Neutrophil (primary cell): ENCODE results near the gene RAB4A.
"Not testable (repeated sequence)": the region's sequence is repeated elsewhere in the genome, so short reads cannot be mapped to it uniquely, and the experiment has no call there.

Source experiments
- H3K27ac ChIP-seq: fragments of 200-600 bp; sonication (generic); 2 replicates; pipeline ENCODE4 v1.5.1; 2016; ENCODE audit warnings: mild to moderate bottlenecking, moderate library complexity
- H3K27me3 ChIP-seq: fragments of 200-600 bp; sonication (generic); 2 replicates; pipeline ENCODE4 v1.6.0; 2016; ENCODE audit warnings: mild to moderate bottlenecking
- H3K36me3 ChIP-seq: fragments of 200-600 bp; sonication (generic); 2 replicates; pipeline ENCODE4 v1.5.1; 2017
- H3K4me1 ChIP-seq, 2 experiments: fragments of 200-600 bp in 1 of 2; sonication (generic) in 1 of 2; 1 replicate in 1 of 2; 2 replicates in 1 of 2; pipeline versions ENCODE4 v1.5.1 to v1.6.1; 2013 to 2016; ENCODE audit warnings: low read depth in 1 of 2, low read length in 1 of 2, mild to moderate bottlenecking in 1 of 2, moderate library complexity in 1 of 2; ENCODE audit not compliant: control insufficient read depth in 1 of 2, insufficient read depth in 1 of 2
- H3K4me3 ChIP-seq, 2 experiments: fragments of 200-600 bp in 1 of 2; sonication (generic) in 1 of 2; 1 replicate in 1 of 2; 2 replicates in 1 of 2; pipeline ENCODE4 v1.5.1; 2013 to 2016; ENCODE audit warnings: low read depth in 1 of 2, low read length in 1 of 2, mild to moderate bottlenecking in 1 of 2, moderate library complexity in 1 of 2
- H3K9me3 ChIP-seq: fragments of 200-600 bp; sonication (generic); 2 replicates; pipeline ENCODE4 v1.5.1; 2016
- TF ChIP-seq, protein P1 (sequence below): fragments of 200-600 bp; sonication (generic); IDR thresholded peaks from 2 replicates; pipeline ENCODE4 v1.5.1; 2016; ENCODE audit warnings: antibody characterized with exemption

Gene RAB4A

DNA sequence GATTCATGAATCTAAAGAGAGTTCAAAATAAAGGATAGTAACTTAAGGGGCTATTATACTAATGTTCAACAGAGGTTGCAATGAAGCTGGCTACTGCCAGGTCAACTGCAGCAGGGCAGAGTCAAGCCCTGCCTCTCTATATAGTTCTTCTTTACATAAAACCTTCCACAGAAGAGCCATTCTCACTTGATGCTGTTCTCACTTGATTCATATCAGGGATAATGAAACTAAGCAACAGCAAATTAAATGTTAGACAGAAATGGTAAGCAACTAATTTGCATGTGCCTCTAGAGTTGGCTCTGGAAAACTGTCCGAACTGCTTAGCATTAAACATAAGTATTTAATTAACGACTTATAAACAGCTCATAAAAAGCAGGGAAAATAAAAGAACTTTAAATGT lies 54.5 kb downstream of the RAB4A start:
- no peaks in the 10 kb centered on the region for H3K9me3 ChIP-seq
- TF ChIP-seq, protein P1, sequence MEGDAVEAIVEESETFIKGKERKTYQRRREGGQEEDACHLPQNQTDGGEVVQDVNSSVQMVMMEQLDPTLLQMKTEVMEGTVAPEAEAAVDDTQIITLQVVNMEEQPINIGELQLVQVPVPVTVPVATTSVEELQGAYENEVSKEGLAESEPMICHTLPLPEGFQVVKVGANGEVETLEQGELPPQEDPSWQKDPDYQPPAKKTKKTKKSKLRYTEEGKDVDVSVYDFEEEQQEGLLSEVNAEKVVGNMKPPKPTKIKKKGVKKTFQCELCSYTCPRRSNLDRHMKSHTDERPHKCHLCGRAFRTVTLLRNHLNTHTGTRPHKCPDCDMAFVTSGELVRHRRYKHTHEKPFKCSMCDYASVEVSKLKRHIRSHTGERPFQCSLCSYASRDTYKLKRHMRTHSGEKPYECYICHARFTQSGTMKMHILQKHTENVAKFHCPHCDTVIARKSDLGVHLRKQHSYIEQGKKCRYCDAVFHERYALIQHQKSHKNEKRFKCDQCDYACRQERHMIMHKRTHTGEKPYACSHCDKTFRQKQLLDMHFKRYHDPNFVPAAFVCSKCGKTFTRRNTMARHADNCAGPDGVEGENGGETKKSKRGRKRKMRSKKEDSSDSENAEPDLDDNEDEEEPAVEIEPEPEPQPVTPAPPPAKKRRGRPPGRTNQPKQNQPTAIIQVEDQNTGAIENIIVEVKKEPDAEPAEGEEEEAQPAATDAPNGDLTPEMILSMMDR = no peak
- H3K4me1 ChIP-seq = no peaks in the 10 kb centered on the region
- H3K27ac ChIP-seq = no peak overlapping the region
- H3K4me3 ChIP-seq = no peak overlapping the region
- H3K36me3 ChIP-seq = peaks cover 81% of the 10 kb centered on the region
- H3K27me3 ChIP-seq = no peaks in the 10 kb centered on the region

DNA sequence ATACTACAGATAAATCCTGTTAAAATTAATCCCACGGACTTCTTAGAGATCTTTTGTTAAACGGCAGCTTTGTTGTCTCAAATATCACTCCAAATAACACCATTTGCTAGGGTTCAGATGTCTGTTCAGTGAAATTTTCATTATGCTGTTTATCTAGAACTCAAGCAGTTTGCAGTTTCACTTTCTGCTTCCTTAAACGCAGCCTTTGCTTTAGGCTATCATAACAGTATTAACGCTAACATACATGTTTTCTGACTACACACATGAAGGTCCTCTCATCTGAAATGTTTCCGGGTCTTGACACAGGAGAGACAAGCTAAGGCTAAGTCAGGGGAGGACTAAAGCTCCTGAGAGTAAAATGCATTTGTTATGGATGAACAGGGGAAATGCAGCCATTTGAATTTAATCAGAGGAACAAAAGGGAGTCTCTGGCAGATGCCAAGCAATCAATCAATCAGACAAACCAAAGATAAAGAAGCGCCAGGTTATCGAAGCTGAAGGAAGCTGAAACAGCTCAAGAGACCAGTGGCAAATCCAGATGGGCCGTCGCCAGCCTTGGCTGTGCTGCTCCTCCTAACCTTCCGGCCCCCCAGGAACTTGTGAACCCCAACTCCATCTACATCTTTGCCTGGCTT lies 55.1 kb downstream of the RAB4A start:
- TF ChIP-seq, protein P1 = no peak
- H3K27ac ChIP-seq = no peak overlapping the region
- peaks cover 76% of the 10 kb centered on the region for H3K36me3 ChIP-seq
- H3K4me3 ChIP-seq = no peak overlapping the region
- H3K4me1 ChIP-seq = no peaks in the 10 kb centered on the region
- no peaks in the 10 kb centered on the region for H3K27me3 ChIP-seq
- H3K9me3 ChIP-seq = no peaks in the 10 kb centered on the region

DNA sequence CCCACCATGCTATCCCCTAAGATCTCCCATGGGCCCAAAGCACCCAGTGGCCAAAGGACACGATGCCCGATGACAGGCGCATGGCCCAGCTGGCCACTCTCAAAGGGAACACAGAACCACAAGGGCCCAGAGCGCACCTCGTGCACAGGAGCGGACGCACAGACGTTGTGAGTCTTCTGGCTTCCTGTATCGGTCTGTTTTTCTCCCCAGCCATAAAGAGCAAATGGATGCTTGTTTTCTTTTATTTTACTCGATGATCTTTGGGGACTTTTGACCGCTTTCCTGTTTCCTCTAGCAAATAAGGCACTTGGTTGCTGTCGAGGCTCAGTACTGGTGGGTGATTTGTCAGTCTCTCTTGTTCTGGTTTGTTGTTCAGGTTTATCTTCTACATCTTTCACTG lies 55.7 kb downstream of the RAB4A start:
- Histone ChIP-seq H3K27ac (no peak overlapping the region), H3K4me1 (no peaks in the 10 kb centered on the region), H3K9me3 (no peaks in the 10 kb centered on the region), H3K27me3 (no peaks in the 10 kb centered on the region), H3K36me3 (peaks cover 69% of the 10 kb centered on the region), H3K4me3 (no peak overlapping the region)
- TF ChIP-seq, protein P1 = no peak

DNA sequence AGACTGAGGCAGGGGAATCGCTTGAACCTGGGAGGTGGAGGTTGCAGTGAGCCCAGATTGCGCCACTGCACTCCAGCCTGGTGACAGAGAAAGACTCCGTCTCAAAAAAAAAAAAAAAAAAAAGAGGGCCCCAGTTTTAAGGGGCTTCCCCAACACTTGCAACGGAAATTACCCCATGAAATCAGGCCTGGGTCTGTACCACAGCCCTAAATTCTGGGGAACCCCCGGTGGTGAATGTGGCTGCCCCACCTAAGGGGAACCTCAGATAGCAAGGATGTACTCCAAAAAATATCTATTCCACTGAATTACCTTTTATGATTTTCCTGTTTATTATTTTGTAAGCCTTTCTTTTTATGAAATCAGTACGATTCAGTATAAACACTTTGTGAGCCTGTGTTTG lies 56.9 kb downstream of the RAB4A start:
- H3K27me3 ChIP-seq, H3K4me3 ChIP-seq, H3K27ac ChIP-seq, H3K4me1 ChIP-seq, H3K9me3 ChIP-seq: not testable (repeated sequence)
- peaks cover 59% of the 10 kb centered on the region for H3K36me3 ChIP-seq

DNA sequence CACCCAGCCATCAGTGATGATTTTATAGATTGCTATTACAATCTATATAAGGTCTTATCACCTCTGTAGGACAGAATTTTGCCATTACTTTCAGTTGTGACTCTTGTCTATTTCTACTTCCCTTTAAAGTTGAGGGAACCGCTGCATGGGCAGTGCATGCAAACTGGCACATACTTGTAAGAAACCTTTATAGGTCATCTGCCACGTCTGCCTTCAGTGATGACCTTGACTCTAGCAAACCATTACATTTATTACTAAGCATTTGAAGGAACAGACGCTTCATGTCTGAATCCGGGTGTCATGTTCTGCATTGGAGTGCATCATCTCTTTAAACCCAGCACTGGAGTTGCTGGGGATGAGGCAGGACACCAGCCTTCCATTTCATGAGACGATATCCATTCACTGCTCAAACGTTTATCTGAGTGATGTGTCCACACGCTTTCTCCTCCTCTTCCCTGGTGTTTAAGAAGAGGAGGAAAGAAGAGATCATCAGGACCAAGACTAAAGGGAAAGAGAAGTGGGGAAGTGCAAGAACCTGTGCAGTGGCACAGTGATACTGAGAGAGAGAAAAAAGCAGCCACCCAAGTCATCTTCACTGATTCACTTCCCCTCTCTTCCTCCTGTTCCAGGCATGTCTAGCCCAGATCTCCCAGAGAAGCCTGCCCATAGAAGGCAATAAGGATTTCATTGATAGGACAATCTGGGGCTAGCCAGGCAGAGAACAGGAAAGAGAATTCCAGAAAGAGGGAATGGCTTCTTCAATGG lies 57.9 kb downstream of the RAB4A start:
- no peaks in the 10 kb centered on the region for H3K27me3 ChIP-seq
- no peaks in the 10 kb centered on the region for H3K4me1 ChIP-seq
- peaks cover 50% of the 10 kb centered on the region for H3K36me3 ChIP-seq
- no peaks in the 10 kb centered on the region for H3K9me3 ChIP-seq
- no peak overlapping the region for H3K4me3 ChIP-seq
- no peak overlapping the region for H3K27ac ChIP-seq
- TF ChIP-seq, protein P1 = no peak

DNA sequence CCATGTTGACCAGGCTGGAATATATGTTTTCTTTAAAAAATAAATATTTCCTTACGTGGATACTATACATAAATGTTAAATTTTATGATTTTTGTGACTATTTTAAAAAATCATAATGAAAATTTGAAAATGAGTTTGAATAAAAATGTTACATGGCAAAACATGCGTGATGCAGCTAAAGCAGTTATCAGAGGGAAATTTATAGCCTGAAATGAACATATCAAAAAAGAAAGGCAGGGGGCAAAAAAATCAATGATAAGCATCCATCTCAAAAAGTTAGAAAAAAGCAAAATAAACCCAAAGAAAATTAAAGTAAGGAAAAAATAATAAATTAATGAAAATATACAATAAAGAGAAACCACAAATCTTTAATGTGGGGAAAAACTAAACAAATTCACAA lies 63.4 kb downstream of the RAB4A start:
- TF ChIP-seq, protein P1 = no peak
- Histone ChIP-seq H3K27ac (no peak overlapping the region), H3K36me3 (peaks cover 9% of the 10 kb centered on the region), H3K27me3 (no peaks in the 10 kb centered on the region), H3K9me3 (no peaks in the 10 kb centered on the region), H3K4me1 (peaks cover 5 to 6% of the 10 kb centered on the region in 2 experiments), H3K4me3 (no peak overlapping the region)
